Stimulated activated CD4-positive, alpha-beta T cell treated with anti-CD3 and anti-CD28 coated beads, Interleukin-2, amount 100 ng/mL, for 24 hours (primary cell): ENCODE results near the gene MED27.

Source experiments
- DNase-seq, 2 donors: peaks; one replicate each; pipeline ENCODE4 v3.0.0-alpha.2; 2020

Gene MED27

GRCh38 chr9:131831380-131832165, 248.1 kb downstream of the MED27 start:
- no peak for DNase-seq

- DNase-seq: no peak
These were observed 251.8 kb downstream of the MED27 start for GRCh38 chr9:131827821-131828369.

- no peak for DNase-seq
These were observed 252.6 kb downstream of the MED27 start for GRCh38 chr9:131826966-131827525.

GRCh38 chr9:131826053-131826452, 253.6 kb downstream of the MED27 start:
- no peak for DNase-seq

- no peak for DNase-seq
These were observed 254.6 kb downstream of the MED27 start for GRCh38 chr9:131824953-131825495.

GRCh38 chr9:131824155-131824594, 255.5 kb downstream of the MED27 start:
- DNase-seq: no peak

GRCh38 chr9:131823701-131824146, 255.9 kb downstream of the MED27 start:
- no peak for DNase-seq

GRCh38 chr9:131818089-131818488, 261.6 kb downstream of the MED27 start:
- no peak for DNase-seq

GRCh38 chr9:131817627-131818026, 262.0 kb downstream of the MED27 start:
- no peak for DNase-seq

GRCh38 chr9:131817073-131817472, 262.6 kb downstream of the MED27 start:
- no peak for DNase-seq

- no peak for DNase-seq
These were observed 263.4 kb downstream of the MED27 start for GRCh38 chr9:131815970-131816873.

- DNase-seq: no peak
These were observed 265.0 kb downstream of the MED27 start for GRCh38 chr9:131814707-131815106.

GRCh38 chr9:131813116-131813515, 266.6 kb downstream of the MED27 start:
- DNase-seq: no peak

- DNase-seq: no peak
These were observed 267.4 kb downstream of the MED27 start for GRCh38 chr9:131812116-131812790.

- DNase-seq: no peak
These were observed 268.3 kb downstream of the MED27 start for GRCh38 chr9:131811405-131811804.

GRCh38 chr9:131810351-131811170, 269.1 kb downstream of the MED27 start:
- no peak for DNase-seq
